ENCODE results near the gene DDX31.
"Not testable (repeated sequence)": the region's sequence is repeated elsewhere in the genome, so short reads cannot be mapped to it uniquely, and the experiment has no call there.

DDX31 gene
- total RNA-seq = 18.9 to 26.8 reads per million in 2 donors

GRCh38 chr9:132669698-132670456, at the start of gene DDX31:
Gene DDX31, minus strand, starts transcription at chr9:132669983. Its CDS starts 49 bp downstream, at chr9:132669934.
- DNase-seq = peak; percentile 75 to 92 (median 84)

DNA sequence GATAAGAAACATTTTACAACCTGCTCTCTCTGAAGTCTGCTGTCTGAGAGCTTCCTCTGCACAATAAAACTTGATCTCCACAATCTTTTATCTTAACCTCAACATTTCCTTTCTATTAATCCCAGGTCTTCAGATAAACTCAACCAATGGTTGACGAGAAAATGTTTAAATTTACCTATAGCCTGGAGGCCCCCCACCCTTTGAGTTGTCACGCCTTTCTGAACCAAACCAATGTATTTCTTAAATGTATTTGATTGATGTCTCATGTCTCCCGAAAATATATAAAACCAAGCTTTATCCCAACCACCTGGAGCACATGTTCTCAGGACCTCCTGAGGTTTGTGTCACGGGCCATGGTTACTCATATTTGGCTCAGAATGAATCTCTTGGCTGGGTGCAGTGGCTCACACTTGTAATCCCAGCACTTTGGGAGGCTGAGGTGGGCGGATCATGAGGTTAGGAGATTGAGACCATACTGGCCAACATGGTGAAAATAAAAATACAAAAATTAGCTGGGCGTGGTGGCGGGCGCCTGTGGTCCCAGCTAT, 48.7 kb upstream of the DDX31 start:
- not testable (repeated sequence) for DNase-seq

- no peak for DNase-seq
Observed at GRCh38 chr9:132717326-132717945, 47.7 kb upstream of the DDX31 start.

DNA sequence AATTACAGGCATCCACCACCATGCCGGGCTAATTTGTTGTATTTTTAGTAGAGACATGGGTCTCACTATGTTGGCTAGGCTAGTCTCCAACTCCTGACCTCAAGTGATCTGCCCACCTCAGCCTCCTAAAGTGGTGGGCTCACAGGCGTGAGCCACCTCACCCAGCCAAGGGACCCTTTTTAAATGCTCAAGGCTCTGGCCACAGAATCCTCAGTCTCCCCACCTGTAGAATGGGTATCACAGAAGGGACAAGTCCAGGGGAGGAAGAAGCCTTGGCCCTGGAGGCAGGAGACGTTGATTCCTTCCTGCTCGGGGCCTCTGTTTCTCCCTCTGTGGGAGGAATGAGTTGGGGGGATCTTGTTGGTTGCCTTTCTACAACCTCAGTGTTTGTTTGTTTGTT, 46.2 kb upstream of the DDX31 start:
- DNase-seq = no peak

DNA sequence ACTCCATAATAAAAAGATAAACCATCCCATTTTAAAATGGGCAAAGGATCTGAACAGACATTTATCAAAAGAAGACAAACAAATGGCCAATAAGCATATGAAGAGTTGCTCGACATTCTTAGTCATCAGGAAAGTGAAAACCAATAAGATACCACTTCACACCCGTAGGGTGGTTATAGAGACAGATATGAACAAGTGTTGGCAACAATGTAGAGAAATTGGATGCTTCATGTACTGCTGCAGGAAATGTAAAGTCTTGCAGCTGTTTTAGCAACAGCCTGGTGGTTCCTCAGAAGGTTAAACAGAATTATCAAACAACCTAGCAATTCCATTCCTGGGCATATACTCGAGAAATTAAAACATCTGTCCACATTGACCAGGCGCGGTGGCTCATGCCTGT, 43.0 kb upstream of the DDX31 start:
- peak in 1 of 5 experiments; percentile 22 for DNase-seq

DNA sequence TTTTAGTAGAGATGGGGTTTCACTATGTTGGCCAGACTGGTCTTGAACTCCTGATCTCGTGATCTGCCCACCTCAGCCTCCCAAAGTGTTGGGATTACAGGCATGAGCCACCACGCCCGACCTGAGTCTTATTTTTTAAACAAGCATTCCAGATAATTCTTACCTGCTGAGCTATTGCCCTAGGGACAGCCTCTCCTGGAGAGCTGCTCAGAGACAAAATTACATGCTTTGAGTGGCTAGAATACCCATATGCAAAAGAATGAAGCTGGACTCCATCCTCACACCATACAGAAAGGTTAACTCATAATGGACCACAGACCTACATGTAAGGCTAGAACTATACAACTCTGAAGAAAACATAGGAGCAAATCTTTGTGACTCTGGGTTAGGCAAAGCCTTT, 42.1 kb upstream of the DDX31 start:
- no peak for DNase-seq

GRCh38 chr9:132711152-132711551, 41.4 kb upstream of the DDX31 start:
- not testable (repeated sequence) for DNase-seq

- DNase-seq = no peak
Observed at GRCh38 chr9:132710333-132710732, 40.5 kb upstream of the DDX31 start.

DNA sequence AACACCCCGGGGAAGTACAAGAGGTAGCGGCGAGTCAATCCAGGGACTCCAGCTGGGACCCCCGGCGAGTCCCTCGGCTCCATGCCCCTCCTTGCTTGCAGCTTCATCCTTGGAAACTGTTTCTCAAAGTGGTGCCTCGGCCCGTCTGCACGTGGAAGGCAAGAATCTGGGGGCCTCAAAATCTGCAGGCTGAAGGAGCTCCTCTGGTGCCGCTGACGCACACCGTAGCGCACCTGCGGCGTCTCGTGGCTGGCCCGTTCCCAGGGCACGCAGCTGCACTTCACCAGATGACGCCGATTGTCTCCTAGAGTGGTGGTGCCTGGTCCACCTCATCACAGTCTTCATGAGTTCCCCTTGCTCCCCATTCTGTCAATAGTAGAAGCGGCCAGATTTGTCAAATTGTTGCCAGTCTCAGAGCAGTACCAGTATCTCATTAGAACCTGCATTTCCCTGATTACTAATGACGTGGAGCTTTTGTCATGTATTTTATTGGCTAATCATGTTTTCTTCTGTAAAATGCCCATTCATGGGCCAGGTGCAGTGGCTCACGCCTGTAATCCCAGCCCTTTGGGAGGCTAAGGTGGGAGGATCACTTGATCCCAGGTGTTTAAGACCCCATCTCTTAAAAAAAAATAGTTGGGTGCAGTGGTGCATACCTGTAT, 39.1 kb upstream of the DDX31 start:
- DNase-seq = no peak

- DNase-seq = no peak
Observed at GRCh38 chr9:132708239-132708638, 38.5 kb upstream of the DDX31 start.

- DNase-seq = no peak
Observed at GRCh38 chr9:132703336-132703735, 33.6 kb upstream of the DDX31 start.

GRCh38 chr9:132702254-132702653, 32.5 kb upstream of the DDX31 start:
- no peak for DNase-seq

DNA sequence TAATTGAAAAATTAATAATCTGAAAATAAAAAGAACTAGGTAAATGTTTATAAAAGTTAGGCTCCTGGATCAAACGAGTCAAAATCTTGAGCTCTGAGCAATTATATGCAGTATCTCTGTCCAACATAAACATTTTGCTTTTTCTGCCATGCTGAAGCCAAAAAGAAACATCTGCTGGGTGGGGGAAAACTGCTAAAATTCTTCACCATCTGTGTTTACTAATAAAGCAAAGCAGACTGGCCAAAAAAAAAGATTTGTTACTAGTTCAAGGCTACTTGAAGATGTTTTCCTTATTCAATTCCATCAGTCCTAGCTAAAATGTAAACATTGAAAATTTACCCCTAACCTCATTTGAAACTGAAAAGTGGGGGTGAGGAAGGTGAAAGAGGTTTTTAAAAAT, 30.2 kb upstream of the DDX31 start:
- DNase-seq = no peak

- DNase-seq = no peak
Observed at GRCh38 chr9:132698989-132699388, 29.2 kb upstream of the DDX31 start.

- no peak for DNase-seq
Observed at GRCh38 chr9:132697230-132697629, 27.4 kb upstream of the DDX31 start.

DNA sequence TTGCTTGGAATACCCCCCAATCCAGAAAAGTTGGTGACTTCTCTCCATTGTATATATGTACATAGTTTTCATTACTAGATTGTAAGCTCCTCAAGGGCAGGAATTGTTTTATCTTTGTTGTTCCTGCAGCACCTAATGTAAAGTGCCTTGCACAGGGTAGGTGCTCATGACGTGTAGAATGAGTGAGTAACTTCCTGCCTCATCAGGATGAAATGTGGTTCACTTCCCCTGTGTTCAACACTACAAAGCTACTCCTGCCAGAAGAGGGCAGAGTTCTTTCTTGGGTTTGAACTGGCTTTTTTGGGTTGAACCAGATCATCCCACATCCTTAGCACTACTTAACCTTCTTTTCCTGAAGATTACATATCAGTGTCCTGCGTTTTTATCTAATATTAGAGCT, 24.4 kb upstream of the DDX31 start:
- DNase-seq = peak in 1 of 5 experiments; percentile 52

DNA sequence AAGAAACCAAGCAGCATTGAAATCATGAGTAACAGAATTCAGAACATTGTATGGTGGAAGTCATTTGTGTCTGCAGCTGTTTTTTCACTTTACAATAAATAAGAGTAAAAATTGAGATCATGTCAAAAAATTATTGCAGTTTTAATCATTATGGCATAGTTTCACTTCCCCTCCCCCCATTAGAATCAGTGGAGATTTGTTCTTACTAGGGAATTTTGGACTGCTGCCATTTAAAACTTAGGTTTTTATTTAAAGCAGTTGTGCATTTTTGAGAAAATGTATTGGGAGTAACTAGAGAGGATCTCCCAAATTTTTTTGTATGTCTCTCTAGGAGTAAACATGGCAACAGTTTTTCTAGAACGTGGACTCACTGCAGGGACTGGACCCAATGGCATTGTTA, 20.9 kb upstream of the DDX31 start:
- no peak for DNase-seq

DNA sequence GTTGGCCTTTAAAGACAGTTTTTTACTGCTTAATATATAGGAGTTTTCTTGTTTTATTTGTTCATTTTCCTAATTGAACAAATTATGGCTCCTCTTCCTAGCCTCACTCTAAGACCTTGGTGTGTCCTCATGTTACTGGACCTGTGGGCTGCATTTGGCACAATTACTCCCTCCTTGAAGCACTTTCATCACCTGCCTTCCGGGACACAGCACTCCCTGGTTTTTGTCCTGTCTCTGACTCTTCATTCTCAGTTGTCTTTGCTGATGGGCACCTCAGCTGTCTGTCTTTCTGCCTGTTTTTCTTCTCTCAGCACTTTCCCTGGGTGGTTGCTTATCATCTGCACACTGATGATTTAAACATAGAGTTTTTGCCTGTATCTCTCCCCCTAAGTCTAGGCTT, 14.1 kb upstream of the DDX31 start:
- DNase-seq = no peak

- no peak for DNase-seq
Observed at GRCh38 chr9:132681561-132681960, 11.8 kb upstream of the DDX31 start.

DNA sequence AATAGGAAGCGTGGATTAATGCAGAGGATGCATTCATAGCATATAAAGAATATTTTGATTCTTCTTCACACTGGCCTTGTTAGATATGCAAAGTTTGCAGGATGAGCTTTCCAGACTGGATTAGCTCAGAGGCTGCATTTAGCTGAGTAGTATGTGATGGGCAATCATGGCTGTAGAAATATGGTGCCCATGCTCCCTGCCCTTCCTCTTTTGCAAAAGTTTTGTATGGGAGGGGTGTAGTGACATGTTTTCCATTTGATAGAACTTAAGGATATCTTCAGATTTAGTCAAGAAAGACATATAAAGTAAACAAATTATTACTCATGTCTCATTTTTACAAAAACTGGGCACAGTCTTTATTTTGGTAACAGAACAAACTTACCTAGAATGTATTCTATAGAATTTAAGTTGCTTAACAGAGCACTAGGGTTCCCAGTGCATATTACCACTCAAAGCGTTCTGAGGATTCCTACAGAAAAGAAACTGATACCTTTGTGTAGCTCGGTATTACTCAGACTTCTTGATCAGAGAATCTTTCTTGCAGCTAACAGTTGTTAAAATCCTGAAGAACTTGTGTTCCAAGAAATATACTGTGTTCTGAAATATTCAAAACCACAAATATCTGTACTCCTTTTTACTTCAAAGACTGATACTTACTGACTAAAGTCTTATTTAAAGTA, 10.3 kb upstream of the DDX31 start:
- DNase-seq = peak in 1 of 5 experiments; percentile 59

- DNase-seq = no peak
Observed at GRCh38 chr9:132677976-132678375, 8.2 kb upstream of the DDX31 start.

GRCh38 chr9:132674485-132674884, 4.7 kb upstream of the DDX31 start:
- no peak for DNase-seq

DNA sequence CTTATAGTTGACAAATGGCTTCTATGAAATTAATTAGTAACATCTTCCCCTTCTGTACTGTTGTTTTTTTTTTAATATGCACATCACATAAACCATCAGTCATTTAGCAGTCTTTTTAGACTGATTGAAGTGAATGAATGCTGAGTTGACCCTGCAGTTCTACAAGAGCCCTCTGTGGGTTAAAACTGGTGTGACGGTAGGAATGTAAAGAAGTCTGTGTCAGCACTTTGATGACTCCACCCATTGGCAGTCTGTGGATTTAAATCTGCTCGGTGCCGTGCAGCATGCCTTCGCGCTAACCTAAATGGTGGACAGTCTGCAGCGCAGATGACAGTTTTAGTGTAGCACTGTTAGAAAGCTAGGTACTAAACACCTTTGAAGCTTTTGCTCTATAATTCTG, 3.6 kb upstream of the DDX31 start:
- peak in 1 of 5 experiments; percentile 64 for DNase-seq
